GM10248 (cell line): ENCODE results near the gene ACTL8.

Source experiments
- CTCF ChIA-PET: fragments of 300-600 bp; sonication (Branson Sonifier 250); formaldehyde crosslinking; extraction: SDS; loops from one replicate; lab custom pipeline; 2021; ENCODE audit warnings: antibody characterized with exemption; lab: Yijun Ruan, JAX
- POLR2A ChIA-PET: fragments of 350-650 bp; sonication (Branson Sonifier 250); formaldehyde crosslinking; extraction: SDS; loops from one replicate; lab custom pipeline; 2020; ENCODE audit warnings: antibody characterized with exemption; lab: Yijun Ruan, JAX
- DNase-seq: peaks from one replicate; pipeline ENCODE4 v3.0.0; 2012; ENCODE audit errors: extremely low spot score
- CTCF ChIP-seq: IDR thresholded peaks from 2 replicates; pipeline ENCODE4 v1.5.1; 2012; ENCODE audit warnings: mild to moderate bottlenecking, low read depth; ENCODE audit errors: extremely low read depth, missing control alignments, control extremely low read depth

The ACTL8 gene

GRCh38 chr1:17802164-17802563 is 47.0 kb downstream of the ACTL8 start:
- POLR2A ChIA-PET = no interaction called here
- no peak for DNase-seq
- TF ChIP-seq CTCF = no peak
- CTCF ChIA-PET = no interaction called here

DNA sequence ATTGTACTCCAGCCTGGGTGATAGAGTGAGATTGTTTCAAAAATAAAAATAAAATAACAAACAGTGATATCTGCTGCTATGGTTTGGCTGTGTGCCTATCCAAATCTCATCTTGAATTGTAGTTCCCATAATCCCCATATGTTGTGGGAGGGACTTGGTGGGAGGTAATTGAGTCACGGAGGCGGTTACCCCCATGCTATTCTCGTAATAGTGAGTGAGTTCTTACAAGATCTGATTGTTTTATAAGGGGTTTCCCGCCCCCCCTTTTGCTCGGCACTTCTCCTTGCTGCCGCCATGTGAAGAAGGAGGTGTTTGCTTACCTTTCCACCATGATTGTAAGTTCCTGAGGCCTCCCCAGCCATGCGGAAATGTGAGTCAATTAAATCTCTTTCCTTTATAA is 47.8 kb downstream of the ACTL8 start:
- no peak for DNase-seq
- TF ChIP-seq CTCF = no peak
- POLR2A ChIA-PET = no interaction called here
- CTCF ChIA-PET = no interaction called here

DNA sequence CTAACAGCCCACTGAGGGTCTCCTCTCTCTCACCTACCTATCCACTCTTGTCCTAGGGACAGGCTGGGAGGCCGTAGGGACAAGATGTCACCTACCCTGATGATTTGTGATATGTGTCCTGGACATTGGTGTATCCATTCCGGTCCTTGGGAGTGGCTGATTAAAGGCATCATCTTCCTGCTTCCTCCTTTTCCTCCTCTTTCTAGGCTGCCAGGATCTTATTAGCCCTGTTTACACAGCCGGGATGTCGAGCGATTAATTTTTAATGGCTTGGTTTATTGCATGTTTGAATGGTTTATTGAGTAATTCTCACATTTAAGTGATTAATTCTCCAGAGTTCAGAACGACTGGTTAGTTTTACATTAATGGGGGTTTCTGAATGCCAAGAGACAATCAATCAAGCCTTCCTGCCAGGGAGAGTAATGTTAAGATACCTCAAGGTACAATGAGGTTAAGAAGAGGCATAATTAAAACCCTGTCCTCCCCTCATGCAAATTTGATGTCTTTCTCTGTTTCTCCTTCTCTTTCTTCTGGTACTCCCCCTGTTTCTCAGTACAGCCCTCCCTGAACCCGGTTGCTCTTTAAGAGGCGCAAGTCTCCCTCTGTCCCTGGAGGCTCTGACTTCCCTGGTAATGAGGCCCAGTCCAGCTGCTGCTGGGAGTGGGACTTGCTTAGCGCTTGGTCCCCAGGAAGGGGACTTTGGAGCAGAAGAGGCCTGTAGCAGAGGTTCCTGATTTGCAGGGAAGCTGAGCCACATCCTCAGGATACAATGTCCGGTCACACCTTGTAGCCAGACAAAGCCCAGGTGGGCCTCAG is 50.9 kb downstream of the ACTL8 start:
- ChIA-PET CTCF (no interaction called here), POLR2A (no interaction called here)
- no peak for TF ChIP-seq CTCF
- no peak for DNase-seq

- ChIA-PET CTCF (no interaction called here), POLR2A (no interaction called here)
- DNase-seq = no peak
- no peak for TF ChIP-seq CTCF
Observed at GRCh38 chr1:17808816-17809215, 53.7 kb downstream of the ACTL8 start.

DNA sequence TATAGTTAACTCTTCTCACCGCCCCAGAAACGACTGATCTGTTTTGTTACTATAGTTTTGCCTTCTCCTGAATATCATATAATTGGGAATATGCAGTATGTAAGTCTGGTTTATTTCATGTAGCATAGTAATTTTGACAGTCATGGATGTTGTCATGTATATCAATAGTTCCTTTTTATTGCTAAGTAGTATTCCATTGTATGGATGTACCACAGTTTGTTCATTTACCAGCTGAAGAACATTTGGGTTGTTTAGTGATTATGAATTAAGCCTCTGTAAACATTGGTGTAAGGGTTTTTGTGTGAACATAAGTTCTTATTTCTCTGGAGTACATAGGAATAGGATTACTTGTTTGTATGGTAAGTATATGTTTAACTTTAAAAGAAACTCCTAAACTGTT is 55.5 kb downstream of the ACTL8 start:
- ChIA-PET POLR2A (no interaction called here), CTCF (no interaction called here)
- TF ChIP-seq CTCF = no peak
- DNase-seq = no peak

DNA sequence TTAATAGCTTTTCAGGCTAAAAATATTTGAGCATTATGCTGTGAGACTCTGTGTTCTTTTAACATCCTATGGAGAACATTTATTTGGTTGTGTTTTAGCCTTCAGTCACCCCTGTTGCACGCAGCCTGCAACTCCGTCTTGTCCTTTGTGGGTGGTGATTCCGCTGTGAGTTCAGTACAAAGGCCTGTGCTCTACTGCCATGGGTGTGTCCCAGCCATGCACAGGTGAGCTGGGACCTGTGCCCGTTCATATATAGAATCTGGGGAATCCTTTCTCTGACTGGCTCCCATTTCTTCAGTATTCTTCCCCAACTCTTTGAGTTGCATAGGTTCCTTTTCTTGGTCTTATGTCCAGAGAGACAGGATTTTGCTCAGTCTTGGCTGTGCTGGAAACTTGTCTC is 61.4 kb downstream of the ACTL8 start:
- DNase-seq = no peak
- no peak for TF ChIP-seq CTCF
- CTCF ChIA-PET = interaction anchor here (1.3 kb wide), 1 partner anchor 10 kb away, joined by 3 read pairs; no protein-coding TSS in a partner anchor
- POLR2A ChIA-PET = no interaction called here
